ENCODE results near the gene TNFRSF19. TPM values are rescaled to one million over a fixed set of nuclear protein-coding genes. Genes with fewer than 3 reads are reported as not detected.

The TNFRSF19 gene
- total and polyA plus RNA-seq, 2 of the 13 experiments (the other 11 are each of a cell fraction or from before 2014, with no cell fraction given): 75.3 to 77.7 TPM

GRCh38 chr13:23615395-23616081 is 45.3 kb downstream of the TNFRSF19 start (continued):
- TF ChIP-seq RNF219 (CRISPR knock-in tag; IDR thresholded peaks at IDR 0.05) (no peak), MLLT10 (CRISPR knock-in tag; IDR thresholded peaks at IDR 0.05) (no peak), MED1 (CRISPR knock-in tag; IDR thresholded peaks at IDR 0.05) (peak; percentile 90), ZNF530 (CRISPR knock-in tag; IDR thresholded peaks at IDR 0.05; ENCODE audit: low read depth) (no peak), ZNF629 (CRISPR knock-in tag; conservative IDR thresholded peaks at IDR 0.05) (peak; percentile 33; the same call in 1 of the 2 replicates), KAT2B (IDR thresholded peaks at IDR 0.05; ENCODE audit: borderline replicate concordance, low read depth, low read length) (no peak), ZNF331 (CRISPR knock-in tag; IDR thresholded peaks at IDR 0.05) (peak; percentile 85), CEBPG (CRISPR knock-in tag; IDR thresholded peaks at IDR 0.05) (peak; percentile 58), ATF6 (CRISPR knock-in tag; conservative IDR thresholded peaks at IDR 0.05) (no peak), FOXA1 (IDR thresholded peaks at IDR 0.05) (no peak), FOXA1 (CRISPR knock-in tag; IDR thresholded peaks at IDR 0.05) (no peak), DPF2 (CRISPR knock-in tag; IDR thresholded peaks at IDR 0.05; ENCODE audit: borderline replicate concordance, low read depth) (peak; percentile 88; the same call in 1 of the 2 replicates), HNF1B (CRISPR knock-in tag; IDR thresholded peaks at IDR 0.05) (peak; percentile 94), MYC (CRISPR knock-in tag; IDR thresholded peaks at IDR 0.05; ENCODE audit: borderline replicate concordance) (peak; percentile 55; the same call in 1 of the 2 replicates), ZNF383 (CRISPR knock-in tag; IDR thresholded peaks at IDR 0.05; ENCODE audit: borderline replicate concordance) (peak; percentile 40; the same call in 1 of the 2 replicates), POGZ (CRISPR knock-in tag; IDR thresholded peaks at IDR 0.05) (peak; percentile 67), SNAI1 (CRISPR knock-in tag; IDR thresholded peaks at IDR 0.05; ENCODE audit: borderline replicate concordance) (no peak), KDM3A (CRISPR knock-in tag; IDR thresholded peaks at IDR 0.05; ENCODE audit: low read depth) (no peak; the same call in 1 of the 2 replicates)
- TF ChIP-seq, protein P1, sequence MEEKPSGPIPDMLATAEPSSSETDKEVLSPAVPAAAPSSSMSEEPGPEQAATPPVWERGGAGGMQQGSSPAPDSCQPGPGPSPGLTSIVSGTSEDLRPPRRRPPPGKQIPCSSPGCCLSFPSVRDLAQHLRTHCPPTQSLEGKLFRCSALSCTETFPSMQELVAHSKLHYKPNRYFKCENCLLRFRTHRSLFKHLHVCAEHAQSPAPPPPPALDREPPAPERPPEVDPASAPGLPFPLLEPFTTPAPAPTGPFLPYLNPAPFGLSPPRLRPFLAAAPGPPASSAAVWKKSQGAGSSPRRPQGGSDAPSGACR (CRISPR knock-in tag; IDR thresholded peaks at IDR 0.05): no peak
- TF ChIP-seq, protein P2, sequence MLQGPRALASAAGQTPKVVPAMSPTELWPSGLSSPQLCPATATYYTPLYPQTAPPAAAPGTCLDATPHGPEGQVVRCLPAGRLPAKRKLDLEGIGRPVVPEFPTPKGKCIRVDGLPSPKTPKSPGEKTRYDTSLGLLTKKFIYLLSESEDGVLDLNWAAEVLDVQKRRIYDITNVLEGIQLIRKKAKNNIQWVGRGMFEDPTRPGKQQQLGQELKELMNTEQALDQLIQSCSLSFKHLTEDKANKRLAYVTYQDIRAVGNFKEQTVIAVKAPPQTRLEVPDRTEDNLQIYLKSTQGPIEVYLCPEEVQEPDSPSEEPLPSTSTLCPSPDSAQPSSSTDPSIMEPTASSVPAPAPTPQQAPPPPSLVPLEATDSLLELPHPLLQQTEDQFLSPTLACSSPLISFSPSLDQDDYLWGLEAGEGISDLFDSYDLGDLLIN (CRISPR knock-in tag; IDR thresholded peaks at IDR 0.05; ENCODE audit: borderline replicate concordance): no peak
- TF ChIP-seq, protein P3, sequence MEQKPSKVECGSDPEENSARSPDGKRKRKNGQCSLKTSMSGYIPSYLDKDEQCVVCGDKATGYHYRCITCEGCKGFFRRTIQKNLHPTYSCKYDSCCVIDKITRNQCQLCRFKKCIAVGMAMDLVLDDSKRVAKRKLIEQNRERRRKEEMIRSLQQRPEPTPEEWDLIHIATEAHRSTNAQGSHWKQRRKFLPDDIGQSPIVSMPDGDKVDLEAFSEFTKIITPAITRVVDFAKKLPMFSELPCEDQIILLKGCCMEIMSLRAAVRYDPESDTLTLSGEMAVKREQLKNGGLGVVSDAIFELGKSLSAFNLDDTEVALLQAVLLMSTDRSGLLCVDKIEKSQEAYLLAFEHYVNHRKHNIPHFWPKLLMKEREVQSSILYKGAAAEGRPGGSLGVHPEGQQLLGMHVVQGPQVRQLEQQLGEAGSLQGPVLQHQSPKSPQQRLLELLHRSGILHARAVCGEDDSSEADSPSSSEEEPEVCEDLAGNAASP (CRISPR knock-in tag; IDR thresholded peaks at IDR 0.05; ENCODE audit: borderline replicate concordance): peak; percentile 70; the same call in 1 of the 2 replicates
